Right atrium auricular region (tissue), 2 donors: ENCODE results near the gene TNFAIP8L1. TPM values are rescaled to one million over a fixed set of nuclear protein-coding genes. Genes with fewer than 3 reads are reported as not detected.

Source experiments
- DNase-seq: peaks from one replicate; pipeline ENCODE4 v3.0.0-alpha.2; 2019; ENCODE audit warnings: low spot score
- H3K27ac ChIP-seq, 2 donors: fragments of 200-600 bp; sonication (generic); 1 replicate in 1 of 2; 2 replicates in 1 of 2; pipeline ENCODE4 v1.5.1; 2016 to 2019
- H3K27me3 ChIP-seq, 2 donors: fragments of 200-600 bp; sonication (generic); one replicate each; pipeline versions ENCODE4 v1.5.1 to v1.6.0; 2017 to 2019
- H3K36me3 ChIP-seq: fragments of 200-600 bp; sonication (generic); one replicate; pipeline ENCODE4 v1.5.1; 2016
- H3K4me1 ChIP-seq, 2 donors: fragments of 200-600 bp; sonication (generic); one replicate each; pipeline versions ENCODE4 v1.5.1 to v1.6.0; 2017 to 2019
- H3K4me3 ChIP-seq, 2 donors: fragments of 200-600 bp; sonication (generic); 1 replicate in 1 of 2; 2 replicates in 1 of 2; pipeline ENCODE4 v1.5.1; 2017 to 2019; ENCODE audit warnings: mild to moderate bottlenecking in 1 of 2, moderate library complexity in 1 of 2
- H3K9me3 ChIP-seq, 2 donors: fragments of 200-600 bp; sonication (generic); one replicate each; pipeline ENCODE4 v1.5.1; 2019
- CTCF ChIP-seq, 2 donors: fragments of 200-600 bp; sonication (generic); IDR thresholded peaks; one replicate each; pipeline ENCODE4 v1.5.1; 2019; ENCODE audit warnings: antibody characterized with exemption in 2 of 2
- total RNA-seq, 2 donors: library from RNA; depleted of rRNA; stranded (reverse); fragments of >200 nt; gene quantifications; one replicate each; pipeline ENCODE4 v1.1.0, GENCODE V29; 2016

TNFAIP8L1 gene
- total RNA-seq, 2 donors from 2014 or later = 2.6 to 4.2 TPM

- no peak overlapping the region for H3K27ac ChIP-seq
- no peak overlapping the region for H3K4me3 ChIP-seq
- H3K27me3 ChIP-seq = no peaks in the 10 kb centered on the region
- H3K36me3 ChIP-seq = peaks cover 87% of the 10 kb centered on the region
- H3K4me1 ChIP-seq = peaks cover 0 to 3% of the 10 kb centered on the region in 2 donors
- DNase-seq = no peak
- TF ChIP-seq CTCF (IDR thresholded peaks at IDR 0.05) = no peak
- no peaks in the 10 kb centered on the region for H3K9me3 ChIP-seq
Observed at GRCh38 chr19:4701557-4701956, 62.2 kb downstream of the TNFAIP8L1 start.

- H3K4me1 ChIP-seq = peaks cover 0 to 13% of the 10 kb centered on the region in 2 donors
- no peak for TF ChIP-seq CTCF (IDR thresholded peaks at IDR 0.05)
- no peaks in the 10 kb centered on the region for H3K9me3 ChIP-seq
- peaks cover 75% of the 10 kb centered on the region for H3K36me3 ChIP-seq
- no peak overlapping the region for H3K27ac ChIP-seq
- no peak for DNase-seq
- H3K4me3 ChIP-seq = no peak overlapping the region
- H3K27me3 ChIP-seq = no peaks in the 10 kb centered on the region
Observed at GRCh38 chr19:4702764-4703163, 63.4 kb downstream of the TNFAIP8L1 start.

GRCh38 chr19:4703671-4704316, 64.5 kb downstream of the TNFAIP8L1 start:
- peaks cover 0 to 23% of the 10 kb centered on the region in 2 donors for H3K4me1 ChIP-seq
- no peaks in the 10 kb centered on the region for H3K27me3 ChIP-seq
- DNase-seq = no peak
- no peak overlapping the region for H3K27ac ChIP-seq
- H3K9me3 ChIP-seq = no peaks in the 10 kb centered on the region
- no peak overlapping the region for H3K4me3 ChIP-seq
- H3K36me3 ChIP-seq = peaks cover 66% of the 10 kb centered on the region
- TF ChIP-seq CTCF (IDR thresholded peaks at IDR 0.05) = no peak

- DNase-seq = no peak
- Histone ChIP-seq H3K36me3 (peaks cover 64% of the 10 kb centered on the region), H3K4me3 (no peak overlapping the region), H3K9me3 (no peaks in the 10 kb centered on the region), H3K4me1 (peaks cover 0 to 28% of the 10 kb centered on the region in 2 donors), H3K27ac (no peak overlapping the region), H3K27me3 (no peaks in the 10 kb centered on the region)
- TF ChIP-seq CTCF (IDR thresholded peaks at IDR 0.05) = no peak
Observed at GRCh38 chr19:4704317-4704673, 65.0 kb downstream of the TNFAIP8L1 start.

Other genes starting within 250 kb of the TNFAIP8L1 start
- gene SH3GL1, start 239.0 kb upstream of the TNFAIP8L1 start, total RNA-seq = 10 to 100 TPM; 17.5 to 31.9 TPM
- 1 to 10 TPM; 2.6 to 5.0 TPM for gene CHAF1A, start 236.9 kb upstream of the TNFAIP8L1 start, total RNA-seq
- gene UBXN6, start 181.7 kb upstream of the TNFAIP8L1 start, total RNA-seq = 100 to 1,000 TPM in 1 of 2 donors, 10 to 100 TPM in 1; 52.8 to 100 TPM
- 10 to 100 TPM; 18.3 to 24.8 TPM for gene HDGFL2, start 167.2 kb upstream of the TNFAIP8L1 start, total RNA-seq
- gene PLIN4, start 121.0 kb upstream of the TNFAIP8L1 start, total RNA-seq = 100 to 1,000 TPM; 104 to 156 TPM
- 10 to 100 TPM; 21.4 to 43.6 TPM for gene PLIN5, start 104.3 kb upstream of the TNFAIP8L1 start, total RNA-seq
- gene LRG1, start 99.5 kb upstream of the TNFAIP8L1 start, total RNA-seq = under 1 TPM in 1 of 2 donors, not detected in 1; 0.67 TPM
- 10 to 100 TPM in 1 of 2 donors, 1 to 10 TPM in 1; 3.9 to 10.8 TPM for gene SEMA6B, start 79.8 kb upstream of the TNFAIP8L1 start, total RNA-seq
- 10 to 100 TPM; 26.3 to 36.6 TPM for gene MYDGF, start 30.8 kb downstream of the TNFAIP8L1 start, total RNA-seq
- gene DPP9, start 84.3 kb downstream of the TNFAIP8L1 start, total RNA-seq = 10 to 100 TPM; 36.2 to 50.4 TPM
- 10 to 100 TPM; 30.5 to 51.3 TPM for gene FEM1A, start 152.2 kb downstream of the TNFAIP8L1 start, total RNA-seq
- 1 to 10 TPM; 3.0 to 7.6 TPM for gene TICAM1, start 192.2 kb downstream of the TNFAIP8L1 start, total RNA-seq
- gene PLIN3, start 228.2 kb downstream of the TNFAIP8L1 start, total RNA-seq = 10 to 100 TPM; 23.3 to 27.2 TPM